Duodenal mucosa (tissue), 2 donors: ENCODE measurements around the gene ABCA4.

Experiments used
- H3K27ac ChIP-seq: one replicate; pipeline ENCODE4 v1.7.0; 2013; ENCODE audit warnings: low read depth, low read length
- H3K27me3 ChIP-seq, 2 donors: one replicate each; pipeline ENCODE4 v1.7.0; 2013; ENCODE audit warnings: low read length in 2 of 2, control low read depth in 1 of 2; ENCODE audit not compliant: insufficient read depth in 2 of 2, control insufficient read depth in 1 of 2
- H3K36me3 ChIP-seq, 2 donors: one replicate each; pipeline ENCODE4 v1.7.0; 2013; ENCODE audit warnings: low read length in 2 of 2, control low read depth in 1 of 2; ENCODE audit not compliant: insufficient read depth in 2 of 2, control insufficient read depth in 1 of 2
- H3K4me1 ChIP-seq, 2 donors: one replicate each; pipeline ENCODE4 v1.7.0; 2013; ENCODE audit warnings: low read length in 2 of 2, control low read depth in 1 of 2; ENCODE audit not compliant: insufficient read depth in 2 of 2, control insufficient read depth in 1 of 2
- H3K4me3 ChIP-seq, 2 donors: one replicate each; pipeline ENCODE4 v1.7.0; 2013; ENCODE audit warnings: low read length in 2 of 2, low read depth in 1 of 2
- H3K9ac ChIP-seq, 2 donors: one replicate each; pipeline ENCODE4 v1.7.0; 2013; ENCODE audit warnings: low read length in 2 of 2, low read depth in 1 of 2
- H3K9me3 ChIP-seq, 2 donors: one replicate each; pipeline ENCODE4 v1.7.0; 2013; ENCODE audit warnings: low read length in 2 of 2, control low read depth in 1 of 2; ENCODE audit not compliant: control insufficient read depth in 1 of 2

ABCA4 gene

GRCh38 chr1:94029130-94029993 lies 91.6 kb downstream of the ABCA4 start:
- H3K36me3 ChIP-seq, result no peaks in the 10 kb centered on the region
- H3K4me1 ChIP-seq, result no peaks in the 10 kb centered on the region
- no peak overlapping the region for H3K4me3 ChIP-seq
- no peak overlapping the region for H3K9ac ChIP-seq
- H3K27ac ChIP-seq, result no peak overlapping the region
- H3K9me3 ChIP-seq, result no peaks in the 10 kb centered on the region
- no peaks in the 10 kb centered on the region for H3K27me3 ChIP-seq

- no peak overlapping the region for H3K27ac ChIP-seq
- no peaks in the 10 kb centered on the region for H3K9me3 ChIP-seq
- no peak overlapping the region for H3K9ac ChIP-seq
- H3K4me3 ChIP-seq, result no peak overlapping the region
- H3K27me3 ChIP-seq, result no peaks in the 10 kb centered on the region
- no peaks in the 10 kb centered on the region for H3K4me1 ChIP-seq
- no peaks in the 10 kb centered on the region for H3K36me3 ChIP-seq
Observed at GRCh38 chr1:94027721-94028515, 93.0 kb downstream of the ABCA4 start.

- no peaks in the 10 kb centered on the region for H3K36me3 ChIP-seq
- H3K27me3 ChIP-seq, result no peaks in the 10 kb centered on the region
- H3K27ac ChIP-seq, result no peak overlapping the region
- H3K4me1 ChIP-seq, result no peaks in the 10 kb centered on the region
- no peak overlapping the region for H3K4me3 ChIP-seq
- H3K9me3 ChIP-seq, result no peaks in the 10 kb centered on the region
- no peak overlapping the region for H3K9ac ChIP-seq
Observed at GRCh38 chr1:94026619-94027380, 94.1 kb downstream of the ABCA4 start.

- Histone ChIP-seq H3K27me3 (no peaks in the 10 kb centered on the region), H3K9ac (no peak overlapping the region), H3K4me3 (peak overlapping the region in 1 of 2 donors; percentile 34), H3K36me3 (no peaks in the 10 kb centered on the region), H3K27ac (no peak overlapping the region), H3K9me3 (no peaks in the 10 kb centered on the region), H3K4me1 (no peaks in the 10 kb centered on the region)
Observed at GRCh38 chr1:94025383-94026340, 95.3 kb downstream of the ABCA4 start.

GRCh38 chr1:94024104-94024792 lies 96.7 kb downstream of the ABCA4 start:
- H3K27me3 ChIP-seq, result no peaks in the 10 kb centered on the region
- no peak overlapping the region for H3K9ac ChIP-seq
- H3K36me3 ChIP-seq, result no peaks in the 10 kb centered on the region
- no peaks in the 10 kb centered on the region for H3K4me1 ChIP-seq
- no peak overlapping the region for H3K27ac ChIP-seq
- H3K4me3 ChIP-seq, result no peak overlapping the region
- H3K9me3 ChIP-seq, result no peaks in the 10 kb centered on the region

- Histone ChIP-seq H3K9ac (no peak overlapping the region), H3K4me1 (no peaks in the 10 kb centered on the region), H3K27me3 (no peaks in the 10 kb centered on the region), H3K27ac (no peak overlapping the region), H3K4me3 (no peak overlapping the region), H3K9me3 (no peaks in the 10 kb centered on the region), H3K36me3 (no peaks in the 10 kb centered on the region)
Observed at GRCh38 chr1:94022471-94023189, 98.3 kb downstream of the ABCA4 start.

GRCh38 chr1:94020764-94021579 lies 100.0 kb downstream of the ABCA4 start:
- Histone ChIP-seq H3K4me3 (no peak overlapping the region), H3K9me3 (no peaks in the 10 kb centered on the region), H3K9ac (no peak overlapping the region), H3K27ac (no peak overlapping the region), H3K4me1 (no peaks in the 10 kb centered on the region), H3K36me3 (no peaks in the 10 kb centered on the region), H3K27me3 (no peaks in the 10 kb centered on the region)

- Histone ChIP-seq H3K9ac (no peak overlapping the region), H3K4me1 (no peaks in the 10 kb centered on the region), H3K4me3 (no peak overlapping the region), H3K9me3 (no peaks in the 10 kb centered on the region), H3K36me3 (no peaks in the 10 kb centered on the region), H3K27me3 (no peaks in the 10 kb centered on the region), H3K27ac (no peak overlapping the region)
Observed at GRCh38 chr1:94019327-94019726, 101.6 kb downstream of the ABCA4 start.
